Measurements from ENCODE around the gene ORM2. TPM values are rescaled to one million over a fixed set of nuclear protein-coding genes. Genes with fewer than 3 reads are reported as not detected.
"Not testable (repeated sequence)": the region's sequence is repeated elsewhere in the genome, so short reads cannot be mapped to it uniquely, and the experiment has no call there.

Gene ORM2
- not detected for total RNA-seq

GRCh38 chr9:114329625-114330022 lies at the start of gene ORM2:
TSS of gene ORM2 (plus strand) at chr9:114329869. CDS start at chr9:114329905, 36 bp downstream.
- H3K4me3 ChIP-seq; DNase-seq (ENCODE audit: low spot score in 2 of 2); H3K4me1 ChIP-seq; H3K9me3 ChIP-seq; H3K27ac ChIP-seq; H3K36me3 ChIP-seq; H3K27me3 ChIP-seq: not testable (repeated sequence)
- WGBS, 2 donors, result 100% methylated on average over 1 of the region's 10 CpGs; no CpG with 5 or more reads in 1 of the 2 donors

GRCh38 chr9:114280636-114281472 lies 48.8 kb upstream of the ORM2 start:
- TF ChIP-seq POLR2A (IDR thresholded peaks at IDR 0.05) (no peak), EP300 (IDR thresholded peaks at IDR 0.05) (no peak), CTCF (IDR thresholded peaks at IDR 0.05) (no peak)
- no peaks in the 10 kb centered on the region for H3K9me3 ChIP-seq
- H3K4me1 ChIP-seq, result peaks cover 0 to 17% (median 0%) of the 10 kb centered on the region in 4 donors
- 68 to 71% methylated on average over 8 of the region's 8 CpGs for WGBS, 2 donors
- peaks cover 0 to 34% (median 0%) of the 10 kb centered on the region in 3 donors for H3K36me3 ChIP-seq
- H3K4me3 ChIP-seq, result no peak overlapping the region
- no peaks in the 10 kb centered on the region for H3K27me3 ChIP-seq
- H3K27ac ChIP-seq, result peak overlapping the region in 2 of 4 donors; percentile 74 to 80
- no peak for DNase-seq (ENCODE audit: low spot score in 2 of 2)

GRCh38 chr9:114281473-114282103 lies 48.1 kb upstream of the ORM2 start:
- WGBS, 2 donors, result 51 to 66% methylated on average over 9 to 12 of the region's 12 CpGs
- no peak overlapping the region for H3K4me3 ChIP-seq
- no peaks in the 10 kb centered on the region for H3K9me3 ChIP-seq
- no peak for TF ChIP-seq CTCF (IDR thresholded peaks at IDR 0.05)
- TF ChIP-seq EP300 (IDR thresholded peaks at IDR 0.05), result peak in 1 of 2 donors; percentile 65
- H3K4me1 ChIP-seq, result peaks cover 0 to 17% (median 0%) of the 10 kb centered on the region in 4 donors
- peak overlapping the region in 2 of 4 donors; percentile 28 to 80 for H3K27ac ChIP-seq
- peaks cover 0 to 26% (median 0%) of the 10 kb centered on the region in 3 donors for H3K36me3 ChIP-seq
- DNase-seq (ENCODE audit: low spot score in 2 of 2), result peak in 1 of 2 donors; percentile 27
- no peaks in the 10 kb centered on the region for H3K27me3 ChIP-seq

- Histone ChIP-seq H3K36me3 (peaks cover 0 to 21% (median 0%) of the 10 kb centered on the region in 3 donors), H3K4me1 (peaks cover 0 to 17% (median 0%) of the 10 kb centered on the region in 4 donors), H3K27ac (peak overlapping the region in 2 of 4 donors; percentile 28 to 80), H3K27me3 (no peaks in the 10 kb centered on the region), H3K9me3 (no peaks in the 10 kb centered on the region), H3K4me3 (no peak overlapping the region)
- TF ChIP-seq EP300 (IDR thresholded peaks at IDR 0.05) (no peak), CTCF (IDR thresholded peaks at IDR 0.05) (no peak), POLR2A (IDR thresholded peaks at IDR 0.05) (no peak)
- no peak for DNase-seq (ENCODE audit: low spot score in 2 of 2)
- WGBS, 2 donors, result 86 to 89% methylated on average over 10 of the region's 10 CpGs
These were observed 47.6 kb upstream of the ORM2 start for GRCh38 chr9:114282104-114282485.

GRCh38 chr9:114282507-114282906 lies 47.2 kb upstream of the ORM2 start:
- DNase-seq (ENCODE audit: low spot score in 2 of 2), result no peak
- Histone ChIP-seq H3K27me3 (no peaks in the 10 kb centered on the region), H3K27ac (peak overlapping the region in 2 of 4 donors; percentile 10 to 80), H3K4me1 (peaks cover 0 to 17% (median 0%) of the 10 kb centered on the region in 4 donors), H3K9me3 (no peaks in the 10 kb centered on the region), H3K36me3 (peaks cover 0 to 20% (median 0%) of the 10 kb centered on the region in 3 donors), H3K4me3 (no peak overlapping the region)
- TF ChIP-seq EP300 (IDR thresholded peaks at IDR 0.05) (no peak), CTCF (IDR thresholded peaks at IDR 0.05) (no peak), POLR2A (IDR thresholded peaks at IDR 0.05) (no peak)
- WGBS, 2 donors, result 86 to 87% methylated on average over 6 of the region's 6 CpGs

Measured in tibial nerve (tissue), 4 donors.